ENCODE measurements around the gene PTPRK. TPM values are rescaled to one million over a fixed set of nuclear protein-coding genes. Genes with fewer than 3 reads are reported as not detected.

The PTPRK gene
- total RNA-seq, 1 experiment from 2014 or later, result 53.8 TPM

DNA sequence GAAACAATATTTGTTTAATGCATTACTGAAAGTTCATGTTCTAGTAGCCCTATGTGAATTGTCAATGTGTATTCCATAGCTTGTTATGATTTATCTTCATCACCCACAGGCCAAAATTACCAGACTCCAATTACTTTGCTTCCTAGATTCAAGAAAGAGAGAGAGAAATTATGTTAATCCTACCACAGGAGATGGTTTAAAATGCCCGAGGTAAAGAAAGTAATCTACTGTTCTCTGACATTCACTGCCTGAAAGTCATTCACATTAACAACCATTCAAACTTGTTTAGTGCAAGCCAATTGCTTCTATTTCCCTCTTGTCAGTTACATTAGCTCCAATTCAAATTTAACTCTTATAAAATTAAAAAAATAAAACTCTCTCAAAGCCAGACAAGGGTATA, 359.1 kb downstream of the PTPRK start:
- Histone ChIP-seq H3K4me2 (ENCODE audit: low read length) (no peak overlapping the region), H3K9ac (ENCODE audit: low read length) (no peak overlapping the region), H3F3A (ENCODE audit: low read length, unreplicated experiment) (no peaks in the 10 kb centered on the region), H3K79me2 (ENCODE audit: low read length) (no peaks in the 10 kb centered on the region), H3K27me3 (ENCODE audit: low read length) (no peaks in the 10 kb centered on the region), H3K27ac (ENCODE audit: low read length) (no peak overlapping the region), H2AFZ (ENCODE audit: low read length) (no peak overlapping the region), H3K9me3 (ENCODE audit: low read length) (no peaks in the 10 kb centered on the region), H3K4me1 (ENCODE audit: insufficient read depth, low read length) (no peaks in the 10 kb centered on the region), H4K20me1 (ENCODE audit: low read length) (no peaks in the 10 kb centered on the region), H3K36me3 (ENCODE audit: low read depth, low read length) (no peaks in the 10 kb centered on the region), H3K4me3 (ENCODE audit: low read length) (no peak overlapping the region), H3K9me2 (replicated peaks; ENCODE audit: low read length) (no peaks in the 10 kb centered on the region)
- ChIA-PET CTCF (no interaction called here), POLR2A (ENCODE audit: unreplicated experiment) (no interaction called here)
- no TSS peak for BruUV-seq (replicated peaks)
- ATAC-seq, result no peak
- no peak for DNase-seq
- intact Hi-C loops (cut with micrococcal nuclease), result no loop called here
- TF ChIP-seq EZH2 (IDR thresholded peaks at IDR 0.05; ENCODE audit: low read length, unreplicated experiment) (no peak), EZH2phosphoT487 (IDR thresholded peaks at IDR 0.05; ENCODE audit: borderline replicate concordance, low read length) (no peak)
- TF ChIP-seq, protein P1, sequence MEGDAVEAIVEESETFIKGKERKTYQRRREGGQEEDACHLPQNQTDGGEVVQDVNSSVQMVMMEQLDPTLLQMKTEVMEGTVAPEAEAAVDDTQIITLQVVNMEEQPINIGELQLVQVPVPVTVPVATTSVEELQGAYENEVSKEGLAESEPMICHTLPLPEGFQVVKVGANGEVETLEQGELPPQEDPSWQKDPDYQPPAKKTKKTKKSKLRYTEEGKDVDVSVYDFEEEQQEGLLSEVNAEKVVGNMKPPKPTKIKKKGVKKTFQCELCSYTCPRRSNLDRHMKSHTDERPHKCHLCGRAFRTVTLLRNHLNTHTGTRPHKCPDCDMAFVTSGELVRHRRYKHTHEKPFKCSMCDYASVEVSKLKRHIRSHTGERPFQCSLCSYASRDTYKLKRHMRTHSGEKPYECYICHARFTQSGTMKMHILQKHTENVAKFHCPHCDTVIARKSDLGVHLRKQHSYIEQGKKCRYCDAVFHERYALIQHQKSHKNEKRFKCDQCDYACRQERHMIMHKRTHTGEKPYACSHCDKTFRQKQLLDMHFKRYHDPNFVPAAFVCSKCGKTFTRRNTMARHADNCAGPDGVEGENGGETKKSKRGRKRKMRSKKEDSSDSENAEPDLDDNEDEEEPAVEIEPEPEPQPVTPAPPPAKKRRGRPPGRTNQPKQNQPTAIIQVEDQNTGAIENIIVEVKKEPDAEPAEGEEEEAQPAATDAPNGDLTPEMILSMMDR (conservative IDR thresholded peaks at IDR 0.05; ENCODE audit: low read depth, low read length), result no peak

DNA sequence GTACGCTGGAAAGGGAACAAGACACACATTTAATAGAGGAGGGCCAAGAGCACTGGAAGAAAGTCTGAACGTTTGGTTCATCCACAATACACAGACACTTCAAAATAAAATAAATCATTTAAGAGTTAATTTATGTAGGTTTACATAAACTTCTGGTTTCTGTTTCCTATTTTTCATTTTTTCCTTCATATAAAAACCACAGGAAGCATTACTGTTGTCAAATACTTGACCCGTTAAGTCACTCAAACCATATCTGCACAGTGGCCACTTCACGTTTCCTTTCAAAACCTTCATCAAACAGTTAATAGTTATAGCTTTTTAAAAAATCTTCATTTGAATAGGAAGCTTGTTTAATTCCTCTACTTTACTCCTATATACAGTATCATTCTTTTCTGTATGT, 361.9 kb downstream of the PTPRK start:
- H4K20me1 ChIP-seq (ENCODE audit: low read length), result no peaks in the 10 kb centered on the region
- no peak overlapping the region for H3K27ac ChIP-seq (ENCODE audit: low read length)
- H3K4me3 ChIP-seq (ENCODE audit: low read length), result no peak overlapping the region
- no peaks in the 10 kb centered on the region for H3K79me2 ChIP-seq (ENCODE audit: low read length)
- intact Hi-C loops (cut with micrococcal nuclease), result no loop called here
- H3K4me2 ChIP-seq (ENCODE audit: low read length), result no peak overlapping the region
- BruUV-seq (replicated peaks), result no TSS peak
- no peaks in the 10 kb centered on the region for H3K36me3 ChIP-seq (ENCODE audit: low read depth, low read length)
- CTCF ChIA-PET, result no interaction called here
- H3K4me1 ChIP-seq (ENCODE audit: insufficient read depth, low read length), result no peaks in the 10 kb centered on the region
- H3K27me3 ChIP-seq (ENCODE audit: low read length), result no peaks in the 10 kb centered on the region
- no peaks in the 10 kb centered on the region for H3K9me3 ChIP-seq (ENCODE audit: low read length)
- no peak for TF ChIP-seq EZH2 (IDR thresholded peaks at IDR 0.05; ENCODE audit: low read length, unreplicated experiment)
- TF ChIP-seq, protein P1 (conservative IDR thresholded peaks at IDR 0.05; ENCODE audit: low read depth, low read length), result no peak
- TF ChIP-seq EZH2phosphoT487 (IDR thresholded peaks at IDR 0.05; ENCODE audit: borderline replicate concordance, low read length), result no peak
- H3F3A ChIP-seq (ENCODE audit: low read length, unreplicated experiment), result no peaks in the 10 kb centered on the region
- DNase-seq, result peak; percentile 5
- POLR2A ChIA-PET (ENCODE audit: unreplicated experiment), result no interaction called here
- H3K9me2 ChIP-seq (replicated peaks; ENCODE audit: low read length), result no peaks in the 10 kb centered on the region
- no peak overlapping the region for H2AFZ ChIP-seq (ENCODE audit: low read length)
- H3K9ac ChIP-seq (ENCODE audit: low read length), result no peak overlapping the region
- no peak for ATAC-seq

DNA sequence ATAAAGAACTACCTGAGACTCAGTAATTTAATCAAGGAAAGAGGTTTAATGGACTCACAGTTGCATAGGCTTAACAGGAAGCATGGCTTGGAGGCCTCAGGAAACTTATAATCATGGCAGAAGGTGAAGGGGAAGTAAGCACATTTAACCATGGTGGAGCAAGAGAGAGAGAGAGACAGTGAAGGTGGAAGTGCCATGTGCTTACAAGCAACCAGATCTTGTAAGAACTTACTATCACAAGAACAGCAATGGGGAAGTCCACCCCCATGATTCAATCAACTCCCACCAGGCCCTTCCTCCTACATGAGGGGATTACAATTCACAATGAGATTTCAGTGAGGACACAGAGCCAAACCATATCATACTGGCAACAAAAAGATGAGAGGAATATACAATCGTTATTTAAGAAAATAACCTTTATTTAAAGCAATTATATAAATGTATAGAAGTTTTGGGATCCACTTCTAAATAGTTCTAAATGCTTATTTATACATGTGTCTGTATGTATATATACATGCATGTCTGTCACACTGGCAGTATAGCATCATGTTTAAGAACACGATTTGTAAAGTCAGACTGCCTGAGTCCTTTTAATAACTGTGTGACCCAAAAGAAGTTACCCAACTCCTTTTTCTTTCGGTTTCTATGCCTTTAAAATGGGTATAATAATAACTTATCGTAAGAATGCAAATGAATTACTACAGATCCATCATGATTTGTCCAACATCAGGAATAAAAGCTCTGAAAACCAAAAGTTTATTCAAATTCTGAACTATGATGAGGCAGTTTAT, 363.9 kb downstream of the PTPRK start:
- ATAC-seq (no peak), DNase-seq (no peak)
- intact Hi-C loops (cut with micrococcal nuclease), result no loop called here
- no peak for TF ChIP-seq EZH2phosphoT487 (IDR thresholded peaks at IDR 0.05; ENCODE audit: borderline replicate concordance, low read length)
- TF ChIP-seq, protein P1 (conservative IDR thresholded peaks at IDR 0.05; ENCODE audit: low read depth, low read length), result no peak
- TF ChIP-seq EZH2 (IDR thresholded peaks at IDR 0.05; ENCODE audit: low read length, unreplicated experiment), result no peak
- no peak overlapping the region for H3K4me2 ChIP-seq (ENCODE audit: low read length)
- H3K9me2 ChIP-seq (replicated peaks; ENCODE audit: low read length), result no peaks in the 10 kb centered on the region
- no peaks in the 10 kb centered on the region for H3K4me1 ChIP-seq (ENCODE audit: insufficient read depth, low read length)
- ChIA-PET POLR2A (ENCODE audit: unreplicated experiment) (no interaction called here), CTCF (no interaction called here)
- H3K9me3 ChIP-seq (ENCODE audit: low read length), result no peaks in the 10 kb centered on the region
- no peak overlapping the region for H3K27ac ChIP-seq (ENCODE audit: low read length)
- no peaks in the 10 kb centered on the region for H3F3A ChIP-seq (ENCODE audit: low read length, unreplicated experiment)
- H3K36me3 ChIP-seq (ENCODE audit: low read depth, low read length), result no peaks in the 10 kb centered on the region
- no peak overlapping the region for H3K4me3 ChIP-seq (ENCODE audit: low read length)
- no peaks in the 10 kb centered on the region for H3K27me3 ChIP-seq (ENCODE audit: low read length)
- H3K79me2 ChIP-seq (ENCODE audit: low read length), result no peaks in the 10 kb centered on the region
- no peak overlapping the region for H3K9ac ChIP-seq (ENCODE audit: low read length)
- BruUV-seq (replicated peaks), result no TSS peak
- no peaks in the 10 kb centered on the region for H4K20me1 ChIP-seq (ENCODE audit: low read length)
- no peak overlapping the region for H2AFZ ChIP-seq (ENCODE audit: low read length)

Measured in PC-3 (cell line).